ENCODE data around the gene ZNF205.
"Not testable (repeated sequence)": the region's sequence is repeated elsewhere in the genome, so short reads cannot be mapped to it uniquely, and the experiment has no call there.

The ZNF205 gene

GRCh38 chr16:3152027-3152276 lies 39.6 kb downstream of the ZNF205 start:
- peak; percentile 69 for DNase-seq

DNA sequence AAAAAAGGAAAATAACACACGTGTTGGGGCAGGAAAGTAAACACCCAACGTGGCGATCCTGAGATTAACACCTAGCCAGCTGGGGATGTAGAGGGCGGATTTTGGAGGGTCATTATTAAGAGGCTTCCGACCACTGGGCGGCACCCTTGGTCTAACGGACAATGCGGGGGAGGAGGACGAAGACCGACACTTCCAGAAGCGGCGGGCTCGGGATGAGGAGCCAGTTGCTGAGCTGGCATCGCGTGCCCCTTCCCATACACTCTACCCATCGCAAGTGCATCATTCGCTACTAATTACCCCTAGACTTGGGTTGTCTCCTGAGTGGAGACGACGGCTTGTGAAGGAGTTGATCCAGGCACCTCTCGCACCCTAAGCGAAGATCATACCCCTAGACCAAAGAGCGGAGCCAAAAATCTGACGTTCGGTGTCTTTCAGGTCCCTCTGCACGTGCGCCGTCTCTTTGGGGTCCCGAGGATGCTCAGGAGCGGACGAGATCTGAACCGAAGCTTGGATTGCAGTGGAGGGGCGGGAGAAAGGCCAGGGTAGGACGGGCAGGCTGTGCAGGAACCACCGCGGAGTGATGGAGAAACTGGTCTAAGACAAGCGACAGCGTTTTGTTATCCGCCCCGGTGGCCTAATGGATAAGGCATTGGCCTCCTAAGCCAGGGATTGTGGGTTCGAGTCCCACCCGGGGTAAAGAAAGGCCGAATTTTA lies 40.0 kb downstream of the ZNF205 start:
- DNase-seq: peak; percentile 92

GRCh38 chr16:3152991-3153368 lies 40.6 kb downstream of the ZNF205 start:
- no peak for DNase-seq

DNA sequence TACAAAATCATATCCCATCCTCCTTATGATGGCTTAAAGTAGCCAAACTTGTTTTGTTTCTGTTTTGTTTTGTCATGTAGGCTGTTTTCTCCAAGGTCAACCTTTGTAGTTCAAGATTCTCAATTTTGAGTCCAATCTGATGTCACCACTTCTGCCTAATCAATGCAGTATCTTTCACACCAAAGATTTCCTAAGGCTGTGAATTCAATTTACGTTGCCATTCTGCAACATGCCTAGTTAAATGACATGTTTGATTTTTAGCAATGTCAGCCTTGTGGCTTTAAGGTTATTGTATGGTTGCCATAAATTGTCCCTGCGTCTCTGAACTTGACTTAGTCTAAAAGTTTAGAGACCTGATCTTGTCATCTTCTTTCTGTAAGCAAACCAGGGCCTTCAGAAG lies 42.8 kb downstream of the ZNF205 start:
- DNase-seq: no peak

GRCh38 chr16:3155972-3156371 lies 43.6 kb downstream of the ZNF205 start:
- no peak for DNase-seq

DNA sequence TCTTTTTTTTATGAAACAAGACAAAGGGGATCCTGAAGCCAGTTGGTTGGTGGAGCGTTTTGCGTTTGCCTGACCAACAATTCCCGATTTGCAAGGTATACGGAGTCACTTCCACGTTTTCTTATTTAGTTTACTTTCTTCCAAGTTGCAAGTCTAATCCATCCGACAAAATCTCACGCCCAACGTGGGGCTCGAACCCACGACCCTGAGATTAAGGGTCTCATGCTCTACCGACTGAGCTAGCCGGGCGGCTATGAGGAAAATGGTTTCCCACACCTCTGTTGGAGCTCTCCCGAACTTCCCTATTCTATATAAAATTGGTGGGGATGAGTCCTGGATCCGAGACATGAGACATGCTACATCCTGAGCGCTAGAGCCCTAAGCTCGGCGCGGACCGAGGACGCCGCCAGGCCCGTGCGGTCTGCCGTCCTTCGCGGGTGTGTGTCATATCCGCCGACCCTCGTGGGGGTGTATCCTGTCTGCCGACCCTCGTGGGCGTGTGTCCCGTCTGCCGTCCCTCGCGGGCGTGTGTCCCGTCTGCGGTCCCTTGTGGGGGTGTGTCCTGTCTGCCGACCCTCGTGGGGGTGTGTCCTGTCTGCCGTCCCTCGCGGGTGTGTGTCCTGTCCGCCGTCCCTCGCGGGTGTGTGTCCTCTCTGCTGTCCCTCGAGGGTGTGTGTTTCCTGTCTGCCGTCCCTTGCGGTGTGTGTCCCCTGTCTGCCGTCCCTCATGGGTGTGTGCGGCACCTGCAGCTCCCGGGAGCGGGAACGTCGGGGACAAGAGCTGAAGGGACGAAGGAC lies 45.0 kb downstream of the ZNF205 start:
- DNase-seq: peak; percentile 80

GRCh38 chr16:3158026-3158509 lies 45.7 kb downstream of the ZNF205 start:
- no peak for DNase-seq

DNA sequence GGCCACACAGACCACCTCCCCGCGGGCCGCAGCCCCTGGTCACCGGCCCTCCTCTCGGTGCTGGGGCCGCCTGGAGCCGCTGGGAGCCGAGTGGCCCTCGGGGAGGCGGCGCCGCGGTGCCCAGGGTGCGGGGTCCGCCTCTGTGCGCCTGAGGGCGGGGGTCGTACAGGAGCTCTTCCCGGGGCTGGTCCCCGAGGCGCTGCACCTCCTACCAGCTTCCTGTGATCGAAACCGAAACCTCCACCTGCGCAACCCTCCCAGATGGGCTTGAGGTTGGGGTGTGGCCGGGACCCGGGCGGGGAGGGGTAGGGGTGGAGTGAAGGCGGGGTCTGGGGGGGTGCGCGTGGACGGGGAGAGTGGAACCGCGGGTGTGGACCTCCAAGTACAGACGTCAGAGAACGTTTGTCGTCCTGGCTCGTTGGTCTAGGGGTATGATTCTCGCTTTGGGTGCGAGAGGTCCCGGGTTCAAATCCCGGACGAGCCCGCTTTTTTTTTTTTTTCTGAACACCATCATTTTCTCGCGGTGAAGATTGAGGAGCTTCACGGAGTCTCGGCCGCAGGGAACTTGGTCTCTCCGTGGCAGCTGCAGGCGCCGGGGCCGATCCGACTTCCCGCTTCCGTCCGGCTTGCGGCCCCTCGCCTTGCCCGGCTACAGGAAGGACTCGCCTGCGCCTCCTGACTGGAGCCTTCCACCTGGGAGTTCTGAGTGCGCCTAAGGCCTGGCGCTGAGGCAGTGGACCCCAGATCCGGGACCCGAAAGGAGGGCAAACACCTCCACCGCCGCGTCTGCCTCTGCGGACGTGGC lies 46.3 kb downstream of the ZNF205 start:
- peak; percentile 95 for DNase-seq

DNA sequence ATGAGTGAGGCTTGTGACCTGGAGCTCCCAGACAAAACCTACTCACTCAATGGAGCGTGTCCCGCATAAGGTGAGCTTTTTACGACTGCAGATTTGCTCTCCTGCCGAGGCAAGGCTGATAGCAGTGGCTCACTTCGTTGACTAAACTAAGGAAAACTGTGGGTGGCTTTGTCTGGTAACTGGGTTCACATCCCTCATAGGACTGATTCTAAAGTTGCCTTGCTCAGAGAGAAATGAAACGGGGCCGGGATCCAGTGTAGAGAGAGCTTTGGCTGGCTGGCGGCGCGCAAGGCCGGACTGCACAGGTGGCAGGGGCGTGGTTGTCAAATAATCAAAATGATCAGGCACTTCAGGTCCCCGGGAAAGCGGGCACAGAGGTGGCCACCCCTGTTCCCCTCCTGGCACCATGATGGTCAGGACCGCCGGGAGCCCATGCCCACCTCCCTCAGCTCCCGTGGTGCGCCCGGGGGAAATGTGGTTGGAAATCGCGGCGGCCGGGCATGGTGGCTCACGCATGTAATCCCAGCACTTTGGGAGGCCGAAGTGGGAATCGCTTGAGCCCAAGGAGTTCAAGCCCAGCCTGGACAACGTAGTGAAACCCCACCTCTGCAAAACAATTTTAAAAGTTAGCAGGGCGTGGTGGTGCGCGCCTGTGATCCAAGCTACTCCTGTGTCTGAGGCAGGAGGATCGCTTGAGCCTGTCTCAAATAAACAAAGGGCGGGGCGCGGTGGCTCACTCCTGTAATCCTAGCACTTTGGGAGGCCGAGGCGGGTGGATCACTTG lies 49.0 kb downstream of the ZNF205 start:
- no peak for DNase-seq

DNA sequence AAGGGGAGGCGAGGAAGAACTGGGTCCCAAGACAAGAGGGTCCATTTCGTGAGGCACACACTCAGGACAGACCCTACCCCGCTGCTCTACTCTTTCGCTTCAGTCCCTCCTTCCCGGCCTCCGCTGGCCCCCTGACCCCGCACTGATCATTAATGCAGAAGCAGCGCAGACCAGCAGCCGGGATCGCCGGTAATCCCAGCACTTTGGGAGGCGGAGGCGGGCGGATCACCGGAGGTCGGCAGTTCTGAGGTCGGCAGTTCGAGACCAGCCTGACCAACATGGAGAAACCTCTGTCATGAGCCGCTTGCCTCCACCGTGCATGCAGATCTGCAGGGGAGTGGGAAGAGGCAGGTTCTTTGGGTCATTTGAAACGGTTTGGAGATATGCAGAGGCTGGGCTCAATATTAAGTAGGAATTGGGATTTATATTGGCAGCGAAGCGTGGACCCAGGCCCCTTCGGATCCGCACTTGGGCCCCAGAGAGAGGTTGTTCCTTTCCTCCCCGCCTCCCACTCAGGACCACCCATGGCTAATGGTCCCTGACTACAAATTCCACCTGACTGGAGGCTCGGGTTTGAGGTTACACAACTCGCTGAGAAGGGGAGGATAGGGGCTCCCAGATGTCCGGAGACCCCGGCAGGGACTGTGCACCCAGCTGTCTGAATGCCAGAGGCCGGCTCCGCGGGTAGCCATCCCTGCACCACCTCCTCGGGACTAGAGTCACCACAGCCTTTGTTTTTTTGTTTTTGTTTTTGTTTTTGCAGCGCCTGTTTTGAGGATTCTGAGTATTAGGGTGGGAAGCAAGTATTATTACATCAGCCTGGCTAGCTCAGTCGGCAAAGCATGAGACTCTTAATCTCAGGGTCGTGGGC lies 52.0 kb downstream of the ZNF205 start:
- no peak for DNase-seq

DNA sequence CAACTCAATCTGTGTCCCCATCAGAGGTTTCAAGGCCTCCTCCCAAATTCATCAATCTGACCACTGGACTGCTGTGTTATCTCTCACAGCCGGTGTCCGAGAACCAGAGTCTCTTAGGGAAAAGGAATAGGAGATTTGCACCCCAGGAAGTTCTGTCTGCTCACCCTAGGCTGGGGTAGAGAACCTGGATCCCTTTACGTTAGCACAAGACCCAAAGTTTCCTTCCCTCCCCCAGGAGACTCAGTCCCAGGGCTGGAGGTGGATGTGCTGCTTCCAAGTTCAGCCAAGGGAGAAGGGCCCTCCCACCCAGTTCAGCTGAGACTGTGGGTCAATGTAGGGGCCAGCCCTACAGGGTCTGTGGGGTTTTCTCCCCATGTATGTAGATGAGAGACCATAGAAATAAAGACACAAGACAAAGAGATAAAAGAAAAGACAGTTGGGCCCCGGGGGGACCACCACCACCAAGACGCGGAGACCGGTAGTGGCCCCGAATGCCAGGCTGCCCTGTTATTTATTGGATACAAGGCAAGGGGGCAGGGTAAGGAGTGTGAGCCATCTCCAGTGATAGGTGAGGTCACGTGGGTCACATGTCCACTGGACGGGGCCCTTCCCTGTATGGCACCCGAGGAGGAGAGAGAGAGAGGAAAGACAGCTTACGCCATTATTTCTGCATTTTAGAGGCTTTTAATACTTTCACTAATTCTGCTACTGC lies 52.9 kb downstream of the ZNF205 start:
- no peak for DNase-seq

- no peak for DNase-seq
Measured at GRCh38 chr16:3166505-3166886, 54.1 kb downstream of the ZNF205 start.

DNA sequence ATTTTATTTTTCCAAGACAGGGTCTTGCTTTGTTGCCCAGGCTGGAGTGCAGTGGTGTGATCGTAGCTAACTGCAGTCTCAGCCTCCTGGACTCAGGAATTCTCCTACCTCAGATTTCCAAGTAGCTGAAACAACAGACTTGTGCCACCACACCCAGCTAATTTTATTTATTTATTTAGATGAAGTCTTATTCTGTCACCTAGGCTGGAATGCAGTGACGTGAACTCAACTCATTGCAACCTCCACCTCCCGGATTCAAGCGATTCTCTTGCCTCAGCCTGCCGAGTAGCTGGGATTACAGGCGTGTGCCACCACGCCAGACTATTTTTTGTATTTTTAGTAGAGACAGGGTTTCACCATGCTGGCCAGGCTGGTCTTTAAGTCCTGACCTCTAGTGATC lies 56.3 kb downstream of the ZNF205 start:
- not testable (repeated sequence) for DNase-seq

All from activated effector memory CD4-positive, alpha-beta T cell treated with anti-CD3 and anti-CD28 coated beads, Interleukin-2, amount 50 U/mL, for 16 hours (primary cell).